Nephron (organoid): ENCODE measurements around the gene CGNL1.

Experiments used
- H3K27ac Mint-ChIP-seq, 3 experiments: 2 replicates each; pipeline ENCODE4 v1.8.0; 2020; ENCODE audit warnings: mixed read lengths in 3 of 3, mild to moderate bottlenecking in 2 of 3, moderate library complexity in 1 of 3
- H3K27me3 Mint-ChIP-seq: 2 replicates; pipeline ENCODE4 v1.8.0; 2021; ENCODE audit warnings: low read depth, mild to moderate bottlenecking, moderate library complexity, mixed read lengths
- H3K36me3 Mint-ChIP-seq: 2 replicates; pipeline ENCODE4 v1.8.0; 2020; ENCODE audit warnings: low read depth, mixed read lengths
- H3K4me1 Mint-ChIP-seq: 2 replicates; pipeline ENCODE4 v1.8.0; 2020; ENCODE audit warnings: mixed read lengths
- H3K4me3 Mint-ChIP-seq, 3 experiments: 2 replicates each; pipeline ENCODE4 v1.8.0; 2020; ENCODE audit warnings: mild to moderate bottlenecking in 3 of 3, mixed read lengths in 3 of 3, moderate library complexity in 2 of 3
- H3K9me3 Mint-ChIP-seq: 2 replicates; pipeline ENCODE4 v1.8.0; 2020; ENCODE audit warnings: mixed read lengths
- TF ChIP-seq, protein P1 (sequence below), 3 experiments: fragments of 200-600 bp; sonication (generic); IDR thresholded peaks; one replicate each; pipeline ENCODE4 v1.5.0; 2021; ENCODE audit warnings: antibody characterized with exemption in 3 of 3; ENCODE audit not compliant: unreplicated experiment in 3 of 3

The CGNL1 gene

DNA sequence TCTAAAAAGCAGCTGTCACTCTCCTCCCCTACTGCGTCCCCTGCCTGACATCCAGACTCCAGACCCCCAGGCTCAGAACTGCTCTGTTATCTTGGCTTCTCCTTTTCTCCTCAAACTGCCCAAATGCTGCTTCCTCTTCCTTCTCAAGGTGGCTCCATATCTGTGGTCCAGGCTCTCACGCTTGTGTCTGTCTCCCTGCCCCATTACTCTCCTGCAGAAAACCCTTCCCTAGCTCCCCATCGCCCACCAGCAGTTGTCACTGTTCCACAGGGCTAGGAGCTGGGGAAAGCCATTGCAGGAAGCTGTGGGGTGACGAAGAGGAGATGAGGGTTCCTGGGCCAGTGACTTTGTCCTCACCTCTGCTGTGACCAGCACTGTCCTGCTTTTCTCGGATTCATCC is 30.7 kb upstream of the CGNL1 start:
- Mint-ChIP-seq H3K27me3 (peaks cover 7% of the 10 kb centered on the region), H3K4me3 (no peak overlapping the region), H3K9me3 (peaks cover 4% of the 10 kb centered on the region), H3K36me3 (no peaks in the 10 kb centered on the region), H3K27ac (no peak overlapping the region), H3K4me1 (peaks cover 4% of the 10 kb centered on the region)
- TF ChIP-seq, protein P1, sequence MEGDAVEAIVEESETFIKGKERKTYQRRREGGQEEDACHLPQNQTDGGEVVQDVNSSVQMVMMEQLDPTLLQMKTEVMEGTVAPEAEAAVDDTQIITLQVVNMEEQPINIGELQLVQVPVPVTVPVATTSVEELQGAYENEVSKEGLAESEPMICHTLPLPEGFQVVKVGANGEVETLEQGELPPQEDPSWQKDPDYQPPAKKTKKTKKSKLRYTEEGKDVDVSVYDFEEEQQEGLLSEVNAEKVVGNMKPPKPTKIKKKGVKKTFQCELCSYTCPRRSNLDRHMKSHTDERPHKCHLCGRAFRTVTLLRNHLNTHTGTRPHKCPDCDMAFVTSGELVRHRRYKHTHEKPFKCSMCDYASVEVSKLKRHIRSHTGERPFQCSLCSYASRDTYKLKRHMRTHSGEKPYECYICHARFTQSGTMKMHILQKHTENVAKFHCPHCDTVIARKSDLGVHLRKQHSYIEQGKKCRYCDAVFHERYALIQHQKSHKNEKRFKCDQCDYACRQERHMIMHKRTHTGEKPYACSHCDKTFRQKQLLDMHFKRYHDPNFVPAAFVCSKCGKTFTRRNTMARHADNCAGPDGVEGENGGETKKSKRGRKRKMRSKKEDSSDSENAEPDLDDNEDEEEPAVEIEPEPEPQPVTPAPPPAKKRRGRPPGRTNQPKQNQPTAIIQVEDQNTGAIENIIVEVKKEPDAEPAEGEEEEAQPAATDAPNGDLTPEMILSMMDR (IDR thresholded peaks at IDR 0.05; ENCODE audit: unreplicated experiment in 3 of 3): peak; percentile 36 to 53 (median 37)

DNA sequence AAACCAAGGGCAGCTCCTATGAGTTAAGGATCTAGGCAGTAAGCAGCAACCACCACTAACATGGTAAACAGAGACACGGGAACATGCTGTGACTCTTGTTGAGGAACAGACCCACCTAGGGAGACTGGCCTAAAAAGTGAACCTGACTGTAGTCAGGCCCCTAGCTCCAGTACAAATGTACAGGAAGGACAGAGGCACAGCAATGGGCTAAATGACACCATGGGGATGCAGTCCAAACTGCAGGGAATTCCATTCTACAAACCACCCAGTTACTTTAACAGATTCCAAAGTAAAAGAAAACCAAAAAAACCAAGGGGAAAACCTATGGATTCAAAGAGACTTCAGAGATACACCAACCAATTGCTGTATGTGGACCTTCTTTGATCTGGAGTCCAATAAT is 28.2 kb upstream of the CGNL1 start:
- H3K9me3 Mint-ChIP-seq: peaks cover 4% of the 10 kb centered on the region
- no peaks in the 10 kb centered on the region for H3K36me3 Mint-ChIP-seq
- TF ChIP-seq, protein P1 (IDR thresholded peaks at IDR 0.05; ENCODE audit: unreplicated experiment in 3 of 3): no peak
- H3K4me1 Mint-ChIP-seq: peaks cover 3% of the 10 kb centered on the region
- no peak overlapping the region for H3K27ac Mint-ChIP-seq
- H3K4me3 Mint-ChIP-seq: no peak overlapping the region
- H3K27me3 Mint-ChIP-seq: peaks cover 7% of the 10 kb centered on the region

DNA sequence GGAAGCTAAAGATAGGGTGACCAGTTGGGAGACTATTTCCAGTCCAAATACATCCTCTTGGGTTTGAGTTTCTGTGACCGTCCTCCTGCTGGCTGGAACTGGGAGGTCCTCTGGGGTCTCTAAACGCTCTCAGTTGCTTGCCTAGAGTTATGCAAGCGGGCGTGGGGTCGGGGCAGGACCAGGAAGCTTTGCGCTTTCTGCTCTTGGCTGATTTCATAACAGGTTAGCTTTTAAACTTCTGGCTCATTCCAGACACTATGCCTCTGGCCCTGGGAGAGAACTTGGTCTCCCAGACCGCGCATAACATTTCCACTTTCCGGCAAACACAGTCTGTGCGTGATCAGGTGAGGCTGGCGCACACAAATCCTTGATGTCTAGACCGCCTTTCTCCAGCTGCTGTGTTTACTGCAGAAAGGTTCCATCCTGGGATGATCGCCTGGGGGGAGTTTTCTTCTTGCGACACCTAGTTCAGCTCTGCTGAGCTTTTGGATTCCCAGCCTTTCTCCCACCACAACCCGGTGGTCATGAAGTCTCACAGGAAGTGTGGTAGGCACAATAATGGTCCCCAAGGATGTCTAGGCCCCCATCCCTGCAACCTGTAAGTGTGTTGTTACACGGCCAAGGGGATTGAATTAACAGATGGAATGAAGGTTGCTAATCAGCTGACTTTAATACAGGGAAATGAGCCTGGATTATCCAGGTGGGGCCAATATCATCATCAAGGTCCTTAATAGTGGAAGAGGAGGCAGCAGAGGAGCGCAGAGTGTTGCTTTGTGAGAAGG is 23.6 kb upstream of the CGNL1 start:
- peaks cover 4% of the 10 kb centered on the region for H3K9me3 Mint-ChIP-seq
- TF ChIP-seq, protein P1 (IDR thresholded peaks at IDR 0.05; ENCODE audit: unreplicated experiment in 3 of 3): no peak
- H3K27ac Mint-ChIP-seq: peak overlapping the region in 1 of 3 experiments; percentile 84
- H3K4me1 Mint-ChIP-seq: peaks cover 23% of the 10 kb centered on the region
- H3K27me3 Mint-ChIP-seq: peaks cover 12% of the 10 kb centered on the region
- H3K4me3 Mint-ChIP-seq: no peak overlapping the region
- H3K36me3 Mint-ChIP-seq: no peaks in the 10 kb centered on the region

DNA sequence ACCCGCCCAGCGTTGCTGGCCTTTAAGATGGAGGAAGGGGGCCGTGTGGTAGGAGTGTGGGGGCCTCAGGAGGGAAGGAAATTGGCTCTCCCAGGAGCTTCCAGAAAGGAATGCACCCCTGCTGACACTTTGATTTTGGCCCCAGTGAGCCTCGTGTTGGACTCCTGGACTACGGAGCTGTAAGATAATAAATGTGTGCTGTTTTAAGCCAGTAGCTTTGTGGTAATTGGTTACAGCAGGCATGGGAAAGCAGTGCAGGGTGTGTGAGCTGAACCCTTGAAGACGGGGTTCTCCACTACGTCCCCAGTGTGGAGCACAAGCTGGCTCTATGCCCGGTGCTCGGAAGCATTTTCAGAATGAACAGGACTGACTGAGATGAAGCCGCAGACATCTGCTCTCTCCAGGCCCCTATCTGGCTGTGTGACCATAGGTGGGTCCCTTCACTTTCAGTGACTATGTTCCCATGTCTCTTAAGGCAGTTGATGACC is 22.9 kb upstream of the CGNL1 start:
- H3K36me3 Mint-ChIP-seq: no peaks in the 10 kb centered on the region
- H3K9me3 Mint-ChIP-seq: peaks cover 4% of the 10 kb centered on the region
- H3K27me3 Mint-ChIP-seq: peaks cover 12% of the 10 kb centered on the region
- TF ChIP-seq, protein P1 (IDR thresholded peaks at IDR 0.05; ENCODE audit: unreplicated experiment in 3 of 3): no peak
- peaks cover 23% of the 10 kb centered on the region for H3K4me1 Mint-ChIP-seq
- peak overlapping the region in 1 of 3 experiments; percentile 84 for H3K27ac Mint-ChIP-seq
- H3K4me3 Mint-ChIP-seq: no peak overlapping the region

DNA sequence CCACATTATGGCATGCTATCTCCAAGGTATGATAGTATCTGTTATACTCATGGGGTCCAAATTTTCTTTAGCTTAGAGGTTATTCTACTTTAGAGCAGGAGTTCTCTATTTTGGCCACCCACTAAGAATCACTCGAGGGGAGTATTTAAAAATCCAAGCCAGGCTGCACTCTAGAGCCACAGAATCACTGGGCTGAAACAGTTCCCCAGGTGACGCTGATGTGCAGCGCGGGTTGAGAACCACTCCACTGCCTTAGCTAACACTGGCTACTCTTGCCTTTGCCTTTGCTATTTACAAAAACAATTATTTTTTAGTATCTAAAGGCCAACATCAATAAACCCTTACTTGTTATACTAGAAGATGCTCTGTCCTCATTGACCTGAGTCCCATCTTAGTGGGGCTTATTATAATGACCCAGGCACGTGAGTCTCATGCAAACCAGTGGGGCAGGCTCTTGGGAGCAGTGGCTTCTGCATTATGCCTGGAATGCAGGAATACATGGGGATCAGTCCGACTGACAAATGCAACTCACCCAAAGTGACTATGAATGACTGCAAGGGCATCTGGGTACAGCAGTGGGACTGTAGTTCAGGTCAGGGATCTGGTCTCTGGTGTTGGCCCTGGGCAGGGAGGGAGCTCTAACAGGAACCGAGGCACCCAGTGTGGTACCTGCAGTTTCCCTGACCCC is 21.7 kb upstream of the CGNL1 start:
- Mint-ChIP-seq H3K27ac (peak overlapping the region in 2 of 3 experiments; percentile 59 to 84), H3K4me1 (peaks cover 23% of the 10 kb centered on the region), H3K36me3 (no peaks in the 10 kb centered on the region), H3K27me3 (peaks cover 12% of the 10 kb centered on the region), H3K9me3 (no peaks in the 10 kb centered on the region), H3K4me3 (no peak overlapping the region)
- TF ChIP-seq, protein P1 (IDR thresholded peaks at IDR 0.05; ENCODE audit: unreplicated experiment in 3 of 3): no peak
